IMR-90 (cell line): ENCODE measurements around the gene ATP2B1.

Source experiments
- BHLHE40 ChIP-seq: fragments of 150-350 bp; IDR thresholded peaks from 2 replicates; pipeline ENCODE4 v1.6.1; 2016; ENCODE audit warnings: mild to moderate bottlenecking, low read depth, low read length
- CEBPB ChIP-seq: IDR thresholded peaks from 2 replicates; pipeline ENCODE4 v1.6.1; 2012; ENCODE audit warnings: low read depth, low read length, improper control_type of control experiment
- CTCF ChIP-seq: conservative IDR thresholded peaks from 2 replicates; pipeline ENCODE4 v1.5.1; 2012; ENCODE audit warnings: mild to moderate bottlenecking, low read depth, low read length, improper control_type of control experiment
- POLR2A ChIP-seq: IDR thresholded peaks from 2 replicates; pipeline ENCODE4 v1.6.1; 2012; ENCODE audit warnings: mild to moderate bottlenecking, low read depth, low read length
- RAD21 ChIP-seq: IDR thresholded peaks from 2 replicates; pipeline ENCODE4 v1.6.1; 2012; ENCODE audit warnings: low read length, improper control_type of control experiment
- RFX5 ChIP-seq: IDR thresholded peaks from 2 replicates; pipeline ENCODE4 v1.8.0; 2012; ENCODE audit warnings: low read depth, mild to moderate bottlenecking, low read length, moderate library complexity
- SMC3 ChIP-seq: fragments of 150-350 bp; IDR thresholded peaks from 2 replicates; pipeline ENCODE4 v1.6.1; 2016; ENCODE audit warnings: low read depth, mild to moderate bottlenecking, antibody characterized with exemption, low read length, moderate library complexity
- TF ChIP-seq, protein P1 (sequence below): fragments of 150-350 bp; IDR thresholded peaks from 2 replicates; pipeline ENCODE4 v1.6.1; 2017; ENCODE audit warnings: mild to moderate bottlenecking, antibody characterized with exemption, low read length, low read depth

- TF ChIP-seq CTCF: no peak
- no peak for TF ChIP-seq POLR2A
- no peak for TF ChIP-seq RFX5
- TF ChIP-seq BHLHE40: no peak
- TF ChIP-seq, protein P1, sequence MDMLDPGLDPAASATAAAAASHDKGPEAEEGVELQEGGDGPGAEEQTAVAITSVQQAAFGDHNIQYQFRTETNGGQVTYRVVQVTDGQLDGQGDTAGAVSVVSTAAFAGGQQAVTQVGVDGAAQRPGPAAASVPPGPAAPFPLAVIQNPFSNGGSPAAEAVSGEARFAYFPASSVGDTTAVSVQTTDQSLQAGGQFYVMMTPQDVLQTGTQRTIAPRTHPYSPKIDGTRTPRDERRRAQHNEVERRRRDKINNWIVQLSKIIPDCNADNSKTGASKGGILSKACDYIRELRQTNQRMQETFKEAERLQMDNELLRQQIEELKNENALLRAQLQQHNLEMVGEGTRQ: no peak
- no peak for TF ChIP-seq CEBPB
- no peak for TF ChIP-seq RAD21
- no peak for TF ChIP-seq SMC3
Observed at GRCh38 chr12:89546151-89546550, 162.5 kb downstream of the ATP2B1 start.
